Measurements from ENCODE around the gene QRSL1.

The QRSL1 gene

GRCh38 chr6:106600329-106600728, 29.0 kb upstream of the QRSL1 start:
- no peak overlapping the region for H3K27ac ChIP-seq
- H3K27me3 ChIP-seq (ENCODE audit: insufficient read depth, low read depth, severe bottlenecking): no peaks in the 10 kb centered on the region
- H3K9me3 ChIP-seq (ENCODE audit: severe bottlenecking): no peaks in the 10 kb centered on the region
- no peak overlapping the region for H3K4me3 ChIP-seq (ENCODE audit: low read depth, low read length)
- no peak for TF ChIP-seq CTCF (IDR thresholded peaks at IDR 0.05; ENCODE audit: low read depth, low read length)
- DNase-seq: no peak
- H3K36me3 ChIP-seq: no peaks in the 10 kb centered on the region

- H3K27me3 ChIP-seq (ENCODE audit: insufficient read depth, low read depth, severe bottlenecking): no peaks in the 10 kb centered on the region
- H3K4me3 ChIP-seq (ENCODE audit: low read depth, low read length): no peak overlapping the region
- peak; percentile 65 for TF ChIP-seq CTCF (IDR thresholded peaks at IDR 0.05; ENCODE audit: low read depth, low read length)
- DNase-seq: peak; percentile 27
- H3K36me3 ChIP-seq: no peaks in the 10 kb centered on the region
- H3K27ac ChIP-seq: no peak overlapping the region
- no peaks in the 10 kb centered on the region for H3K9me3 ChIP-seq (ENCODE audit: severe bottlenecking)
Observed at GRCh38 chr6:106608080-106608668, 21.2 kb upstream of the QRSL1 start.

GRCh38 chr6:106609699-106610098, 19.7 kb upstream of the QRSL1 start:
- peak; percentile 59 for DNase-seq
- H3K4me3 ChIP-seq (ENCODE audit: low read depth, low read length): no peak overlapping the region

GRCh38 chr6:106611030-106611429, 18.3 kb upstream of the QRSL1 start:
- TF ChIP-seq CTCF (IDR thresholded peaks at IDR 0.05; ENCODE audit: low read depth, low read length): no peak
- no peak overlapping the region for H3K27ac ChIP-seq
- H3K36me3 ChIP-seq: no peaks in the 10 kb centered on the region
- H3K27me3 ChIP-seq (ENCODE audit: insufficient read depth, low read depth, severe bottlenecking): no peaks in the 10 kb centered on the region
- H3K4me3 ChIP-seq (ENCODE audit: low read depth, low read length): no peak overlapping the region
- no peak for DNase-seq
- no peaks in the 10 kb centered on the region for H3K9me3 ChIP-seq (ENCODE audit: severe bottlenecking)

More at GRCh38 chr6:106609699-106610098, 19.7 kb upstream of the QRSL1 start:
- Histone ChIP-seq H3K9me3 (ENCODE audit: severe bottlenecking) (no peaks in the 10 kb centered on the region), H3K36me3 (no peaks in the 10 kb centered on the region), H3K27me3 (ENCODE audit: insufficient read depth, low read depth, severe bottlenecking) (no peaks in the 10 kb centered on the region), H3K27ac (no peak overlapping the region)
- peak; percentile 62 for TF ChIP-seq CTCF (IDR thresholded peaks at IDR 0.05; ENCODE audit: low read depth, low read length)

GRCh38 chr6:106612671-106613416, 16.5 kb upstream of the QRSL1 start:
- DNase-seq: no peak
- H3K9me3 ChIP-seq (ENCODE audit: severe bottlenecking): no peaks in the 10 kb centered on the region
- no peaks in the 10 kb centered on the region for H3K36me3 ChIP-seq
- no peak for TF ChIP-seq CTCF (IDR thresholded peaks at IDR 0.05; ENCODE audit: low read depth, low read length)
- H3K4me3 ChIP-seq (ENCODE audit: low read depth, low read length): no peak overlapping the region
- no peaks in the 10 kb centered on the region for H3K27me3 ChIP-seq (ENCODE audit: insufficient read depth, low read depth, severe bottlenecking)
- H3K27ac ChIP-seq: no peak overlapping the region
